ENCODE data around the gene EMCN. TPM values are rescaled to one million over a fixed set of nuclear protein-coding genes. Genes with fewer than 3 reads are reported as not detected.

Gene EMCN
- total RNA-seq, 1 donor from 2014 or later = 46.4 TPM

DNA sequence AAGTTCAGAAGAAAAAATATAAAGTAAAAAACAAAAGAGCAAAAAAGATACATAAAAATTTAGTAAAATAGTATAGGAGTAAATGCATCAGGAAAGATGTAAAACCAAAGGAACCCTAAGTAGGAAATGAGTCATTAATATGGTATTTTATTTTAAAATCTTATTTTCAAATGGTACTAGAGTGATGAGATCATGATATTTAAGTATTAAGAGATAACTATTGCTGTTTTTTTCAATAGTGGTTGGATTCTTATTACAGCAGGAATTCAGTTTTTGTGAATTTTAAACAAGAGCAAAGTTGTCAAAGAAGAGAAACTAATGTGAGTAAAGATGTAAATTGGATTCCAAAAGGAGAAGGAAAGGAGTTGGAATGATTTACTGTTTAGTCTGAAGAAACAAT is 20.0 kb downstream of the EMCN start:
- DNase-seq (ENCODE audit: missing footprints) (no peak), ATAC-seq (no peak)
- intact Hi-C loops (cut with DNase I) = no loop called here

DNA sequence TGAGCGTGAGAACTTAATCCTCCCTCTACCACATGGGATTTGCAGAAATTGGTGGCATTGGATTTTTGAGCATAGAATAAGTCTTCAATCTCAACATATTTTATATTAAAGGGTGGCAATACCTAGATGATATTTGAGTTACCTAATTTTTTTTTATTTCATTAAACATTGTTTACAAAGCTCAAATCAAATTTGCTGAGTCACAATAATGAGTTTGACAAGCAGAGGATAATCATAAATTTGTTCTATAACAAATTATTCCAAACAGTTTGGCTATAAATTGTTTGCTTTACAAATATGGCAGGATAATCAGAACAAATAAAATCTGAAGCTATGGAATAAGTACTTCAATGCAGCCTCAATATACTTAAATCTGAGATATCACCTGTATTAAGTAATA is 22.7 kb downstream of the EMCN start:
- intact Hi-C loops (cut with DNase I) = no loop called here
- ATAC-seq (no peak), DNase-seq (ENCODE audit: missing footprints) (no peak)

DNA sequence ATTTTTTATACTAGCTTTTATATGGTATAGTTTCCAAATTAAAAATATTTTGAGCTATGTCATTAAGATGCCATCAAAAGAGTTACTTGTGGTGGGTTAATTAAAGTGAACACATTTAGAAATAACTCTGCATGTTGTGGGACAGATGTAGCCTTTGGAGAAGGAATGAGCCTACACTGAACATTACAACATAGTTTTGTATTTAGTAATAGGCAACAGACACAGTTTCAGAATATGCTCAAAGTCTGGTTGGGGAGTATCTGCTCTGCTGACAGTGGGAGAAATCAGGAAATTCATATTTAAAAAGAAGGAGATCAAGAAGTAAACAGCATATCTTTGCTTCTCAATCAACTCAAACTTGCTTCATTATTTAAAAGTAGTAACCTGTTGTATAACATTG is 23.7 kb downstream of the EMCN start:
- DNase-seq (ENCODE audit: missing footprints) (no peak), ATAC-seq (no peak)
- intact Hi-C loops (cut with DNase I) = no loop called here

DNA sequence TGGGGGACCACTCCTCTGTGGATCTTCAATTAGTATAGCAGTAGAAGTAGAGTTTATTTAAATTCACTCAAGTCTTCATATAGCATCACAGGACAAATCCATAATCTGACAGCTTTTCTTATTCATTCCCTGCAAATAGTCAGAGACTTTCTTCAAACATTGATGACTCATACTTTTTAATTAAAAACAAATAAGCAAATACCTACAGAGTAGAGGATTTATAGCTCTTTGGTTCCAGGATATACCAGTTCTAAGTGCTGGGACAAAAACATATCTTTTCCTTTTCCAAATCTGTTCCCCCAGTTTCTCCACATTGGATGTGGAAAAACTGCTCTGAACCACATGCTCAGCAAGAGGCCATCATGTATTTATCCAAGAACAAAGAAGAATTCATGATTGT is 24.1 kb downstream of the EMCN start:
- intact Hi-C loops (cut with DNase I) = no loop called here
- no peak for DNase-seq (ENCODE audit: missing footprints)
- no peak for ATAC-seq

DNA sequence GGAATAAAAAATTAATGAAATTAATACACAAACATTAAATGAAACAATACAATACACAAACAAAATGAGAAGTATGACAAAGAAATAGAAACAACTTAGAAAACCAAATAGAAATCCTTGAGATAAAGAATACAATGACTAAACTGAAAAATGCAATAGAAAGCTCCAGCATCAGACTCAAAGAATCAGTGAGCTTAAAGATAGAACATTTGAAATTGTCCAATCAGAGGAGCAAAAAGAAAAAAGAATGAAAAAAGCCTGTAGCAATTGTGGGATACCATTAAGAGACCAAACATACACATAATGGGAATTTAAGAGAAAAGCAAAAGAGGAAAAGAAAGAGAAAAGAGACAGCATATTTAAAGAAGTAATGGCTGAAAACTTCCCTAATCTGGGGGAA is 25.7 kb downstream of the EMCN start:
- ATAC-seq (no peak), DNase-seq (ENCODE audit: missing footprints) (no peak)
- intact Hi-C loops (cut with DNase I) = no loop called here

DNA sequence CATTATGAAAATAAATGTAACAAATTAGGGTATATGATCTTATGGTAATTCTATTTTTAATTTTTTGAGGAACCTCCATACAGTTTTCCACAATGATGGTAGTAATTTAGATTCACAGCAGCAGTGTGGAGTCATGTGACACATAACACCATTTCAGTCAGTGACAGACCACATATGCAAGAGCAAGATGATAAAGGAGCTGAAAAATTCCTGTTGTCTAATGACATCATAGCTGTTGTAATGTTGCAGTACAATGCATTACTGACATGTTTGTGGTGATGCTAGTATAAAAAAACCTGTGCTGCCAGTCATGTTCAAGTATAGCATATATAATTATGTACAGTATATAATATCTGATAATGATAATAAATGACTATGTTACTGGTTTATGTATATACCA is 28.5 kb downstream of the EMCN start:
- intact Hi-C loops (cut with DNase I) = no loop called here
- ATAC-seq = no peak
- no peak for DNase-seq (ENCODE audit: missing footprints)

DNA sequence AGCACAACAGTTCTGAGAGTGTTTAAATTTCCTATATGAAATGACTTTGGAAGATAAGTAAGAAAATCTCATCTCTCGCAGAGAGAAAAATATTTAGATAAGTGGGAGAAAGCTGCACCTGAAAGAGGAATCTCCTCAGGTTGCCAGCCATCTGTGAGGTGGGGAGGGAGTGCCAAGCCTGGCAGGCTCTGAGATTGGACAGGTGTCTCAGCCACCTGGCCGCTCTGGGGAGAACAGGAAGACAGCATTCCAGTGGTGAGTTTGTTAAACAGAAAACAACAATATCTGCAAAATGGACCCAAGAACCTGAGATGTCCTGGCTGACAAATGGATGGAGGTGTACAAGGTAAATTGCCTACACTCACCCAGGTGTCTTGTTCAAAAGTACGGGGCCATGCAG is 31.3 kb downstream of the EMCN start:
- intact Hi-C loops (cut with DNase I) = no loop called here
- no peak for ATAC-seq
- DNase-seq (ENCODE audit: missing footprints) = no peak

DNA sequence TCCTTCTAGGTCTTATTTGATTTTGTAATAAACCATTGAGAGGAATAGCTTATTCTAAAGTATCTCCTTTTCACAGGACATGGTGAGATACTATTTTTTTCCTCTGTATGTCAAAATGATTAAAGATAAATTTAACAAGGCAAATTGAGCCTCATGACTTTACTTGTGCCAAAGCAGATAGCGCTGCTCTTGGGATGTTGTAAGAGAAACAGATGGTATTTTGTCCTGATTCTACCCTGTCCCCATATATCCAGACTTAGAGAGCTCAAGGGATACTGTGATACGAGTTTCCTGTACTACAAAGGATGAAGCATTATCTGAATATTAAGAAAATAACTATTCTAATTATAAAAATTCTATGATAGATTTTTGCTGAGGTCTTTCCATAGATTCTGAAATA is 34.0 kb downstream of the EMCN start:
- intact Hi-C loops (cut with DNase I) = no loop called here
- no peak for ATAC-seq
- no peak for DNase-seq (ENCODE audit: missing footprints)

DNA sequence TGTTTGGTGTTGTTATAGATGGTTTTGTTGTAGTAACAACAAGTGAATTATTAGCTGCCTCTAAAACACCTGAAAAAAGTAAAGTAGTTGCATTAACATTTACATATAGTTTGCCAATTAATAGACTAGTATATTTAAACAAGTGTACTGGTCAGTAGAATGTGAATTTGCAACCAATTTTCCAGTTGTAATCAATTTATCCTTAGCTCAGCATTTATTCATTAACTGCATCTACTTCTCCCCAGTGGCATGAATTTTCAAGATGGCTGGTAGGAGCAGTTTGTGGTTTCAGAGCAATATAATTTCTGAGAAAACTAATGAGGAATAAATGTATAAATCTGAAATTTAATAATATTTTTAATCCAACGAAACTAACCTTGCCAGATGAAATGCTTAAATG is 37.9 kb downstream of the EMCN start:
- no peak for DNase-seq (ENCODE audit: missing footprints)

DNA sequence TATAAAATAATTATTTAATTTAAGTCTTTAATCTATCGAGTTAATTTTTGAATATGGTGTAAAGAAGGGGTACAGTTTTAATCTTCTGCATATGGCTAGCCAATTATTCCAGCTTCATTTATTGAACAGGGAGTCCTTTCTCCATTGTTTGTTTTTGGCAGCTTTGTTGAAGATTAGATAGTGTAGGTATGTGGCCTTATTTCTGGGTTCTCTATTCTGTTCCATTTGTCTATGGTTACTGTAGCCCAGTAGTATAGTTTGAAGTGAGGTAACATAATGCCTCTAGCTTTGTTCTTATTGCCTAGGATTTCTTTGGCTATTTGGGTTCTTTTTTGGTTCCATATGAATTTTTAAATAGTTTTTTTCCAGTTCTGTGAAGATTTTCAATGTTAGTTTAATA is 48.3 kb downstream of the EMCN start:
- ATAC-seq = no peak
- intact Hi-C loops (cut with DNase I) = no loop called here
- DNase-seq (ENCODE audit: missing footprints) = no peak

More for the DNA sequence above, 37.9 kb downstream of the EMCN start:
- ATAC-seq = no peak
- intact Hi-C loops (cut with DNase I) = no loop called here

DNA sequence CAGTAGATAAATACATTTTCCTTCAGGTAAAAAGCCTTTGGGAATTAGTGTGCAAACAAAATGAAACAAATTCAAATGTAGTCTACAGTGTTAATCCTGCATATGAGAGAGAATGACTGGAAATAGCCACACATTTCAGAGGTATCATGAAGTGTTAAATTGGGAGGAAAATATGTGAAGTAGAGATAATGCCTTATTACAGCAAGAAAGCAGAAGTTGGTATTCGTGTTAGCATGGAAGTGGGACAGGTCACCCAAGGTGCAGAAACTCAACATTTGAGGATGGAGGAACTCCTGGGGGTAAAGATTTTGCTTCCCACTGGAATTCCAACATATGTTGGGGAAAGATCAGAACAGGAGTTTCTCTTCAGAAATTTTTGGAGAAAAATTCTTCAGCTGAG is 51.3 kb downstream of the EMCN start:
- intact Hi-C loops (cut with DNase I) = no loop called here
- no peak for ATAC-seq
- no peak for DNase-seq (ENCODE audit: missing footprints)

DNA sequence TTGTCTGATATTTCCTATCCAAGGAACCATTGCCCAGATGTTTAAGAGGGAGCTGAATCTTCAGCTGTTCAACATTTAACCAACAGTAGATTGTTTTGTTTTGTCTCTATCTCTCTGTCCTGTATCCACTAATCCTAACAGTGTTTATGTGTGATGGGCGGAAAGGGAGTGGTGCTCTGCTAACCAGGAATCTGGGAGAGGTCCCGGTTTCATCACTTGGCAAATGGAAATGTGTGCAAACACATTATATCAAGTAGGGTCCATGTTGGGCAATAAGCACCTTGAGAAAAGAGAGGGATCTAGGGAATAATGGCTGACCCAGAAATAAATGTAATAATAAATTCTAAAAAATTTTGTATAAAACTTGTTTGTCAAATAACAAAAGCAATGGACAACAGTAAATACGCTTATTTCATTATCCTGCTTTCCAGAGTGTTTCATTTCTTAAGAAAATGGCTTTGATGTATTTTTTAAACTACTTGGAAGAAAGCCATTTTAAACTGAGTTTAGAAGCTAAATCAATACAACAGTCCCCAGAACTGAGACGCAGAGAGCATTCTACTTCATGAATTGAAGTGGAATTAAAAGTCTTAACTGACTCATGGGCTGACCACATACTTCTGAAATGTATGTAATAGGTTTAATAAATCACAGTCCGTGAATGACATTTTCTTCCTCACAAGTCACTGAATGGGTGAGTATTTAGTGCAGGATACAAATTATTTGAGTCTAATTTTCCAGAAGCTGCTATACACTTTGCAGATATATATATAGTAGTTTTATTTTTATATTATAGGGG is 55.8 kb downstream of the EMCN start:
- intact Hi-C loops (cut with DNase I) = no loop called here
- no peak for DNase-seq (ENCODE audit: missing footprints)
- no peak for ATAC-seq

DNA sequence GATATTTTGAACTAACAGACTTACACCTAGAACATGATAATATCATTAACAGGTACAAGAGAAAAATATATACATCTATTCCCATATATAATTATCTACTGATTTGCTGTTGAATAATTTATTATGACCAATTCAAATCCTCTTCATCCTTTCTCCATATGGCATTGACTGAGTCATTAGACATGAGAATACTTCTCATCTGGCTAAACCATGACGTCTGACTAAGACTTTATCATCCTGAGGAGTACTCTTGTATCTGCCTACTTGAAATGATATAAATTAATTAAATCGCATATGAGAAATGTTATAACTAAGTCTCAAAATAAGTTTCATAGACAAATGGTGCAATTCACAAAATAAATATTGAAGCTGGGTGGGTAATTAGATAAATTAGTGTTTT is 67.4 kb downstream of the EMCN start:
- no peak for ATAC-seq
- intact Hi-C loops (cut with DNase I) = no loop called here
- DNase-seq (ENCODE audit: missing footprints) = no peak

DNA sequence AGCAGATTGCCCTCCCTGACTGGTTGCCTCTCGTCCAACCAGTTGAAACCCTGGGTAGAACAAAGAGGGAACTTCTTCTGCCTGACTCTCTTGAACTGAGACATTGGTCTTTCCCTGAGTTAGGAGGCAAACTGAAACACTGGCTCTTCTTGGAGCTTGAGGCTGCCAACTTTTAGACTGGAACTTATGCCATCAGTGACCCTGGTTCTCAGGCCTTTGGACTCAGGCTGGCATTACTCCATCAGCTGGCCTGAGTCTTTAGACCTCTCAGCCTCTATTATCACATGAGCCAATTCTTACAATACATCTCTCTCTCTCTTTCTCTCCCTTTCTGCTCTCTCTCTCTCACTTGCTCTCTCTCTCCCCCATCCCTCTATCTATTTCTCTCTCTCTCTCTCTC is 86.4 kb downstream of the EMCN start:
- no peak for ATAC-seq
- intact Hi-C loops (cut with DNase I) = no loop called here

DNA sequence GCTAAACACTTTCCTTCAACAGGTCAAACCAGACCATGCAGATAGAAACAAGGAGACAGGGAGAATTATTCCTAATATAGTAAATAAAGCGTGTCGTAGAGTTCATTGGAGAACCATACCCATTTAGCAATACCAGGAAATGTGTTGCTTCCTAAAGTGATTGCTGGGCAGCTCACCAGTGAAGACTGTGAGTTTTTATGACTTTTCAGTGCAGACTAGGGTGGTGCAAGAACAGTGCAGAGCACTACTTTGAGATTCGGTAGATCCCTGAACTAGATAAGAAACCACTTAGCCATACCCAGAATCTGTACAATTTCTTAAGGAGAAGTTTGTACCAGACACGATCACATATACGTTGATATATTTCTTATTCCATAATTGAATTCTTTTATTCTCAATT is 87.4 kb downstream of the EMCN start:
- intact Hi-C loops (cut with DNase I) = no loop called here
- no peak for DNase-seq (ENCODE audit: missing footprints)
- ATAC-seq = no peak

More for the DNA sequence above, 86.4 kb downstream of the EMCN start:
- no peak for DNase-seq (ENCODE audit: missing footprints)

DNA sequence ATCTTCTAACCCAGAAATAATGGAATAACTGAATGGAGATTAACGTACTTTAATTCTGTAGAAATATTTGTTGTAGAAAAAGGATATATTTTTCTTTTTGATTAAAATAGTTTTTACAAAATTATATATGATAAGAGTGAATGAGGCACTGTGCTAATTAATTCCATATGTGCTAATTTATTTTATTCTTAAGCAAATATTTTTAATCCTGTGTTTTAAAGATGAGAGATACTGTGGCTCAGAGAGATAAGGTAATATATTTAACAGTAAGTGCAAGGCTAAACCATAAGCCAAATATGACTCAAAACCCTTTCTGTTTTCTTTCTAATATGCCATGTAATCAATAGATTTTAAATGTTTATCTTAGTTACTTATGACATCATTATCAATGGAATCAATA is 88.2 kb downstream of the EMCN start:
- ATAC-seq = no peak
- no peak for DNase-seq (ENCODE audit: missing footprints)
- intact Hi-C loops (cut with DNase I) = no loop called here

DNA sequence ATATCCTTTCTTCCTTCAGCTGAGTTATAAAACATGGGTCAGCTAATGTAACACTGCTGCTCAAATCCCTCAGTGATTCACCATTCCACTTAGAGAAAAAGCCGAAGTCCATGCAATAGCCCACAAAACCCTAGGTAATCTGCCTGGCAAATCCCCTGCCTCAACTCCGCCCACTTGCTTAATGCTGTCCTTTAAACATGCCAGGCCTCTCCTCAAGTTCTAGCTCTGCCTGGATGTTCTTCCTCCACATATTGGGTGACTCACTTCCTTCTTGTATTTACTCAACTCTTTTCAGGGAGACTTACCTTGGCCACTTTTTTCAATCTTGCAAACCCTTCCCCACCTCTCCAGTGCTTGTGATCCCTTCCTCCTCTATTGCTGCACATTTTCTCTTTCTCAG is 89.8 kb downstream of the EMCN start:
- intact Hi-C loops (cut with DNase I) = no loop called here
- DNase-seq (ENCODE audit: missing footprints) (no peak), ATAC-seq (no peak)

DNA sequence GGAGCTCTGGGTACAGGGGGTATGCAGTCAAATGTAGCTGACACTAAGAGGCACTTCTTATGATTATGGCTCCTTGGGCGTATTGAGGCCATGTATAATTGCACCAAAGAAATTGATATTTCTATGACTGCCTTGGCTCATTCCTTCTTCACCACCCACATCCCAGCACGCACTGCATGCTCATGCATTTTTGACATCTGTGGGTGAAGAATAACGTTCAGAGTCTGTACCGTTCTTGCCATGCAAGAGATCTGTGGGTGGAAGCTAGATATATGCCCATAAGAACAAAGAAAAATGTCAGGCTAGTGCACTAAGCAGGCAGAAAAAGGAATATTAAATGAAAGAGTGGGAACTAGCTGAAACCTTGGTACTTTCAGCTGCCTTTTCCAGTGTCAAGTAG is 93.4 kb downstream of the EMCN start:
- no peak for DNase-seq (ENCODE audit: missing footprints)
- intact Hi-C loops (cut with DNase I) = loop anchor here (5.0 kb wide), 2 partner anchors 93 to 313 kb away; partner anchors contain the start of gene EMCN
- ATAC-seq = no peak

DNA sequence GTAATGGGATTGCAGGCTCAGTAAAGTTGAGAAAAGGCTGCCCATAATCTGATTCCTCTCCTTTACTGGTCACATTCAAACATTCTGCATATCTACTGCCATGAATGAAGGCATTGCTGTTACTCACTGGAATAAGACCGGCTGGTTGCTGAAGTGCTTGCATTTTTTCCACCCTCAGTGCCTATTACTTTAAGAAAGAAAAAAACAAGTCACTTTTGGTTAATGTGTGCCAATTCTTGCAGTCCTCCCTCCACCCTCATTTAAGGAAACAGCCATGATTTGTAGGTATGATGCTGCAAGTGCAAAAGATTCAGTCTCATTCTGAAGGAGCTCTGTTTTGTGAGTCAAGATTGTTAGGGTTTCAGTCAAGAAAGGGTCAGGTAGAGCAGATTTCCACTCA is 94.9 kb downstream of the EMCN start:
- no peak for ATAC-seq
- intact Hi-C loops (cut with DNase I) = loop anchor here (5.0 kb wide), 2 partner anchors 94 to 314 kb away; partner anchors contain the start of gene EMCN

DNA sequence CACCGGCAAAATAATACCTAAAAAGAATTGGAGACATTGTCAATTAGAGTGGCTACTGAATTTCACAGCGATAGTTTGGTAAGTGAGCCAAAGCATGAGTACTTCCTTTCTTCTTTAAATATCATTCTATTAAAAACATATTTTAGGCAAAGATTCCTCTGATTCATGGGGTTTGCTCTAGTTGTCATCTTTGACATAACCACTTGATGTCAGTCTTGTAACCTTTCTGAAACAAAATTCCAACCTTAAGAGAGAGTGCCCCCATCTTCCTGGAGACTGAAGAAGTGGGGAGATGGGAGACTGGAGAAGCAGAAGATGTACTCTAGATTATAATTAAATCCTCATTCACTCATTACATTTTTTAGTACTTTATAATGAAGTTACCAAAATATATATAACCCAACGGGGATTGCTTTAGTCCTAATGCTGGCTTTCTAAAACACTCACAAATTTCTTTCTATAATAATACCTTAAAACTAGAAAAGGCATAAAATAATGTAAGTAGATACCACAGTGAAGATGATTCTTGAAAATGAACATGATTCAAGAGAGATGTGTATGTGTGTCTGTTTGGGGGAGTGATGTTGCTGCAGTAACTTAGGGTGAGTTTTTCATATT is 96.4 kb downstream of the EMCN start:
- intact Hi-C loops (cut with DNase I) = loop anchor here (5.0 kb wide), 2 partner anchors 96 to 316 kb away; partner anchors contain the start of gene EMCN
- no peak for DNase-seq (ENCODE audit: missing footprints)
- no peak for ATAC-seq

More for the DNA sequence above, 94.9 kb downstream of the EMCN start:
- DNase-seq (ENCODE audit: missing footprints) = no peak
